ENCODE measurements around the gene ARMH1.
A peak's percentile ranks its signal among the peaks of the same experiment; 100 is the strongest.
"Not testable (repeated sequence)": the region's sequence is repeated elsewhere in the genome, so short reads cannot be mapped to it uniquely, and the experiment has no call there.

ARMH1 gene

GRCh38 chr1:44645476-44646244 lies 28.9 kb upstream of the ARMH1 start:
- DNase-seq, result no peak

- no peak for DNase-seq
Measured at GRCh38 chr1:44646261-44647110, 28.0 kb upstream of the ARMH1 start.

GRCh38 chr1:44647896-44648295 lies 26.6 kb upstream of the ARMH1 start:
- DNase-seq, result no peak

GRCh38 chr1:44648529-44649250 lies 25.8 kb upstream of the ARMH1 start:
- DNase-seq, result no peak

- no peak for DNase-seq
Measured at GRCh38 chr1:44649788-44650158, 24.7 kb upstream of the ARMH1 start.

- no peak for DNase-seq
Measured at GRCh38 chr1:44650159-44650831, 24.2 kb upstream of the ARMH1 start.

- DNase-seq, result no peak
Measured at GRCh38 chr1:44651069-44651468, 23.4 kb upstream of the ARMH1 start.

- peak; percentile 43 to 70 (median 56) for DNase-seq
Measured at GRCh38 chr1:44652445-44653106, 21.9 kb upstream of the ARMH1 start.

- no peak for DNase-seq
Measured at GRCh38 chr1:44653107-44653964, 21.2 kb upstream of the ARMH1 start.

GRCh38 chr1:44654621-44655187 lies 19.8 kb upstream of the ARMH1 start:
- DNase-seq, result no peak

- DNase-seq, result no peak
Measured at GRCh38 chr1:44655609-44656008, 18.9 kb upstream of the ARMH1 start.

- no peak for DNase-seq
Measured at GRCh38 chr1:44659566-44659965, 14.9 kb upstream of the ARMH1 start.

- no peak for DNase-seq
Measured at GRCh38 chr1:44660176-44660575, 14.3 kb upstream of the ARMH1 start.

GRCh38 chr1:44661781-44662682 lies 12.5 kb upstream of the ARMH1 start:
- DNase-seq, result no peak

GRCh38 chr1:44662683-44663030 lies 11.9 kb upstream of the ARMH1 start:
- DNase-seq, result no peak

GRCh38 chr1:44663417-44663816 lies 11.1 kb upstream of the ARMH1 start:
- no peak for DNase-seq

GRCh38 chr1:44664730-44665370 lies 9.7 kb upstream of the ARMH1 start:
- DNase-seq, result no peak

GRCh38 chr1:44666719-44667118 lies 7.8 kb upstream of the ARMH1 start:
- DNase-seq, result not testable (repeated sequence)

Measured in activated CD4-positive, CD25-positive, alpha-beta regulatory T cell (primary cell).